Right ventricle myocardium inferior (tissue), 1 donor: ENCODE results near the gene MRRF. TPM values are rescaled to one million over a fixed set of nuclear protein-coding genes. Genes with fewer than 3 reads are reported as not detected.
"Not testable (repeated sequence)": the region's sequence is repeated elsewhere in the genome, so short reads cannot be mapped to it uniquely, and the experiment has no call there.

Experiments used
- ATAC-seq: fragments of 200-7000 bp; cut with Tn5 transposase; one replicate; pipeline ENCODE4 v1.9.1; 2020; ENCODE audit warnings: mild to moderate bottlenecking, moderate library complexity
- DNase-seq: peaks from one replicate; pipeline ENCODE4 v3.0.0; 2021; ENCODE audit errors: missing footprints
- intact Hi-C: fragments of 100-400 bp; cut with DNase I; formaldehyde crosslinking; loops from one replicate; pipeline ENCODE4 v1.11.0; 2022
- total RNA-seq: library from RNA; stranded (reverse); fragmentation: NEBNext Ultra II Directional; extraction: Animal tissue kit (Norgen Biotek cat#: 25700); gene quantifications from one replicate; pipeline ENCODE4 v1.2.1, GENCODE V29; 2021
- donor health status: DM: no; HTN: yes; CAD: no; lungs with severe emphysema.

The MRRF gene
- total RNA-seq, 1 donor from 2014 or later = 39.1 TPM

- intact Hi-C loops = no loop called here
- no peak for DNase-seq
- ATAC-seq = peak; percentile 47
Measured at GRCh38 chr9:122315534-122315933, 50.9 kb downstream of the MRRF start.

- ATAC-seq = peak; percentile 66
- intact Hi-C loops = no loop called here
- DNase-seq = no peak
Measured at GRCh38 chr9:122318284-122318683, 53.6 kb downstream of the MRRF start.

DNA sequence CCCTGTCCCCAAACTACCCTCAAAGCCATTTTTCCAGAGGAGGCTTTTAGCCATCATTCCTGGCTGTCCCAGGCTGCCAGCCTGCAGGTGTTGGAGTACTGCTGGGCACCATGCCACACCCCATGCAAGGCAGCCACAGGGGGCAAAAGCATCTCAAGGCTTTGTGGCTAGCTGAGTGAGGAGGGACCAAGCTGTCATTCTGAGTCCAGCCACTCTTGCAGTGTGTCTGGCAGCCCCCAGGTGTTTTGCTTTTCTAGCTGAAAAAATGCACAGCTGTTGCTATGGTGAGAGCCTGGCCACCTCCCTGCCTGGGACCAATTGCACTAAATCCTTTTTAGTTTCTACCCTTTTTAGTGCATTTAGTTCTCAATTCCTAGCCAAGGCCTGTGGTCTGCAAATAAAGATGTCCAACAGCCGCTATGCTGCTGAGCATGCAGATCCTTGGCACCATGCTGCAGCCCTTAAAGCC, 55.8 kb downstream of the MRRF start:
- intact Hi-C loops = no loop called here
- no peak for DNase-seq
- ATAC-seq = no peak

DNA sequence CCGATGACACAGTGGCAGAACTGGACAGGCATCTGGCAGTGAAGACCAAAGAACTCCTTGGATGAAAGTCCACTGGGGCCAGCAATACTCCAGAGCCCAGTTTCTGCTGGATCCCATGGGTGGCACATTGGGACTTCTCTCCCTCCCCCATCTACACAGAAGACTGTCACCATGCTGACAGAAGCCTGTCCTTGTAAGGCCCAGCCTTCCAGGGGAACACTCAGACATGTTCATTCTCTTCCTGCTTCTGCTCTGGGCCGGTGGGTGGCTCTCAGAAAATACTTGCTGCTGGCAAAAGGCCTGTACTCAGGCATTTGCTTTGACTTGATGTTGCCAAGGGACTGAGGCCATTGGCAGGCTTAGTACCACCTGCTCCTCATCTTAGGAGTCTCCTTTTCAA, 57.9 kb downstream of the MRRF start:
- no peak for DNase-seq
- ATAC-seq = no peak
- intact Hi-C loops = no loop called here

DNA sequence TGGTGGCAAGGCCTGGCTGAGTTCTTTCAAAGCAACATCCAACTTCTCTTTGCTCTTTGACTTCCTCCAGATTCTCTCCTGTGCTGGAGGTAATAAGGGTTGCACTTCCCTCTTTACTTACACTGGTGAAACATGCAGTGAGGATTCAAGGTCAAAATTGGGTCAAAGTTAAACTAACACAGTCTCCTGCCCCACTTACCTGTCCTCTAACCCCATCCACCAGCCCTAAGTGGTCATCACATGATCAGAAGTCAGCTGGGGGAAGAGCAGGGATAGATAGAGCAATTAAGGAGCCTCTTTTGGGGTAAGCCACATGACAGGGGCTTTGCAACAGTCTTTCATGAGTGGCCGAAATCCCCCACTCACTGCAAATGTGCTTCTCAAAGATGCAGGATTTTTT, 60.0 kb downstream of the MRRF start:
- DNase-seq, ATAC-seq, intact Hi-C loops: not testable (repeated sequence)

- no peak for DNase-seq
- ATAC-seq = no peak
- intact Hi-C loops = no loop called here
Measured at GRCh38 chr9:122325124-122325523, 60.4 kb downstream of the MRRF start.

DNA sequence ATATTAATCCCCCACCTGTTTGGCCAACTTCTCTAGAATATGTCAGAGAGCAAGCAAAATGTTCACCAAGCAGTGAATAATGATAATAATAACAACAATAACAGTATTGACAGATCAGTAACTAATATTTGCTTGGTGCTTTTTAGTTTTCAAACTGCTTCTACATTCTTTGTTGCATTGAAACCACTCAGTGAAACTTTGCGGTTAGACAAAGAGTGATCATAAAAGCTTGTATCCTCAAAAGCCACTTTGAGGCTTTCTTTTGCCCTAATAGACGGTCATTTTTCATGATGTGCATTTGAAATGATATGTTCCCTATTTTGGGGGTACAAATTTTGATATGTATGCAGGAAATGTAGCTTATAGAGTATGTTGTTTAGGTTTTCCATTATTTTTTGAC, 62.5 kb downstream of the MRRF start:
- no peak for DNase-seq
- intact Hi-C loops = no loop called here
- no peak for ATAC-seq

GRCh38 chr9:122329597-122329996, 64.9 kb downstream of the MRRF start:
- no peak for DNase-seq
- intact Hi-C loops = no loop called here
- ATAC-seq = peak; percentile 41

DNA sequence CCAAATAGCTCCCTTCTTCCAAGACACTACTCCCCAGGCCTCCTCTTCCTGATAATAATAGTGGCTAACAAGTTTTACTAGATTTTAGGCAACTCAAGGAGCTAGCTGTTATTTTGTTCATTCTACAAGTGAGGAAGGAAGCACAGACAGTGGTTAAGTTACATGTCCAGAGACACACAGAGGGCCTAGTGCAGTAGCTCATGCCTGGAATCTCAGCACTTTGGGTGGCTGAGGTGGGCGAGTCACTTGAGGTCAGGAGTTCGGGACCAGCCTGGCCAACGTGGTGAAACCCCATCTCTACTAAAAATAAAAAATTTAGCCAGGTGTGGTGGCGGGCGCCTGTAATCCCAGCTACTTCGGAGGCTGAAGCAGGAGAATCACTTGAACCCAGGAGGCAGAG, 65.8 kb downstream of the MRRF start:
- intact Hi-C loops = not testable (repeated sequence)

DNA sequence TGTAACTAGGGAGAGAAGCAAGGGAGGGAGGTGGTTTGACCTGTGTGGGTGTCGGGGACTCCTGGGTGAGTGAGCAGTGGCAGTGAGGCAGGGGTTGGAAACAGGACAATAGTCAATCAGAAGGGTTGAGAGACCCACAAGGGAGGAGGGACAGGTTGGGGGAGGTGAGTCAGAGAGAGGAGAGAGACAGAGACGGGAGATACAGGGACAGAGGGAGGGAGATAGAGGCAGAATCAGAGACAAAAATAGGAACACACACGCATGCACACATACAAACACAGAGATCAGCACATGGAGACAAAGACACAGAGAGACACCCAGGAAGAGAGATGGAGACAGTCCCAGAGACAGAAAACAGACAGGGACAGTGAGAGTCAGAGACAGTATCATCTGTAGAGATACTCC, 66.8 kb downstream of the MRRF start:
- DNase-seq = no peak
- intact Hi-C loops = no loop called here
- no peak for ATAC-seq

More for the DNA sequence above, 65.8 kb downstream of the MRRF start:
- not testable (repeated sequence) for ATAC-seq, DNase-seq

- DNase-seq (no peak), ATAC-seq (peak; percentile 29)
- intact Hi-C loops = no loop called here
Measured at GRCh38 chr9:122332083-122332482, 67.4 kb downstream of the MRRF start.

- intact Hi-C loops = no loop called here
- ATAC-seq (no peak), DNase-seq (no peak)
Measured at GRCh38 chr9:122332644-122333043, 68.0 kb downstream of the MRRF start.

- intact Hi-C loops = no loop called here
Measured at GRCh38 chr9:122333169-122333808, 68.6 kb downstream of the MRRF start.

GRCh38 chr9:122334916-122335315, 70.2 kb downstream of the MRRF start:
- DNase-seq (no peak), ATAC-seq (no peak)
- intact Hi-C loops = no loop called here

More at GRCh38 chr9:122333169-122333808, 68.6 kb downstream of the MRRF start:
- DNase-seq (no peak), ATAC-seq (no peak)

GRCh38 chr9:122336189-122336588, 71.5 kb downstream of the MRRF start:
- intact Hi-C loops = no loop called here
- no peak for DNase-seq
- no peak for ATAC-seq

DNA sequence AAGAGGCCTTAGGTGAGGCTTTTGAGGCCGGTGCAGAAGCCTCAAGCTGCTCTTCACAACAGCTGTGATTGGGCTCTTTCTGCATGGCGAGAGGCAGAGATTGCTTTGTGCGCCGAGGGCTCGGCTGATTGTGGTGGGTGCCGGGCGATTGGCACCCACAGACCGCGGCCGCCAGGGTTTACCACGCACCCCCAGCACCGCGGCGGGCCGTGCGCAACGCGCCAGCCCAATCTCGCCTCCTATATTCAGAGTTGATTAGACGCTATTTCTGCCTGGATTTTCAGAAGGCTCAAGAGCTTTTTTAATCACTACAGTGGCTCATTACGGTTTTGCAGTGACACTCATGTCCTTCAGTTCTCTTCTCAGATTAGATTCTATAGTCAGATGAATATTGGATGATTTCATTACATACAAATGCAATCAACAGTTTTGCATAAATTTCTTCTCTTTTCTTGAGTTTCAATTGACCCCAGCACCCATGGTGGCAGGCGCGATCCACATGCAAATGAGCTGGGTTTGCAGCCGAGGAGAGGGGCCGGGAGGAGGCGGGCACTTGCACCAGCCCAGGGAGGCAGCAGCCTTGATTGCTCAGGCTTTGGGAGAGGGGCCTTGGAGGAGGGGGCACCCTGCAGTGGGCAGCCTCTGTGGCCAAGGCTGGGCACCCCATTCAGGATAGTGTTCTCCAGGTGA, 72.3 kb downstream of the MRRF start:
- ATAC-seq = no peak
- intact Hi-C loops = no loop called here
- no peak for DNase-seq

DNA sequence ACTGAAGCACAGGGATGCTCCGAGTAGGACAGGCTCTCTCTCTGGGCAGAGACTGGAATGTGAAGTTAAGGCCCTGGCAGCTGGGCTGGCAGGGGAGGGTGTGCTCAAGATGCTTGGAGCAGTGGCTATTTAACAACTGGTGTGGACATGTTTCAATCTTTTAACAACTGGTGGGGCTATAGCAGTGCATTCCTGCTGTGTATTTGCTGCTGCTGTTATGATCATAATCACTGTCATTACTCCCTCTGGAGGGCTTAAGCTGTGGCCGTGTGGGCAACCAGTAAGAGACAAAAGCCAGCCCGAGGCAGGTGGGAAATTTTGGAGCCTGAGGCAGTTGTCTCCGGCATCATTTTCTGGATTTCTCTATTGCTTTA, 72.9 kb downstream of the MRRF start:
- ATAC-seq = no peak
- DNase-seq = no peak
- intact Hi-C loops = no loop called here

DNA sequence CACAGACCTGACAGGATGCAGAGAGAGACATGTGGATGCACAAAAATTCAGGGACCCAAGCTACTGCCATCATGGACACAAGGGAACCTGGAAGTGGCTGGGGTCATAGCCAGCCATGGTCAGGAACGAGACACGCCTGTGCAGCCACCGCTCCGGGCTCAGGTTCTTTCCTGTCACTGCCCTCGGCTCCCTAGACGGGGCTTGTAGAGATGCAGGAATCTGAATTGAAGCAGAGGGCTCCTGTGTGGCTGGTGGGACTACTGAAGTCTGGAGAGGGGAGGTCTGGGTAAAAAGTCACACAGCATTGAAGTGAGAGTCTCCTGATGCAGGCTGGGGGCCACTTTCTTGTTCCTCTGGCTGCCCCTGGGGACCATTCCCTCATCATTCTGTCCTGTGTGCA, 73.9 kb downstream of the MRRF start:
- intact Hi-C loops = no loop called here
- ATAC-seq (no peak), DNase-seq (no peak)

GRCh38 chr9:122338994-122339393, 74.3 kb downstream of the MRRF start:
- intact Hi-C loops = no loop called here
- DNase-seq (no peak), ATAC-seq (no peak)

GRCh38 chr9:122339579-122339978, 74.9 kb downstream of the MRRF start:
- no peak for DNase-seq
- ATAC-seq = no peak
- intact Hi-C loops = no loop called here
